T-helper 17 cell (primary cell): ENCODE results near the gene CORO2B. TPM values are rescaled to one million over a fixed set of nuclear protein-coding genes. Genes with fewer than 3 reads are reported as not detected.

Experiments used
- ATAC-seq: fragments of 150-1000 bp; cut with Tn5 transposase; 2 replicates; pipeline ENCODE4 v1.10.0; 2021; ENCODE audit warnings: mild to moderate bottlenecking, moderate library complexity
- DNase-seq, 3 donors: peaks; one replicate each; pipeline versions ENCODE4 v3.0.0 to v3.0.0-alpha.2; 2020 to 2021
- H3K9me3 ChIP-seq: one replicate; pipeline ENCODE4 v1.7.0; 2013; ENCODE audit warnings: low read length, mild to moderate bottlenecking; ENCODE audit not compliant: control insufficient read depth, poor library complexity, severe bottlenecking
- H3K27ac Mint-ChIP-seq: one replicate; pipeline ENCODE4 v1.8.0; 2022; ENCODE audit warnings: mild to moderate bottlenecking, moderate library complexity, mixed read lengths
- H3K27me3 Mint-ChIP-seq: one replicate; pipeline ENCODE4 v1.8.0; 2022; ENCODE audit warnings: mixed read lengths
- H3K36me3 Mint-ChIP-seq: one replicate; pipeline ENCODE4 v1.8.0; 2022; ENCODE audit warnings: low read depth, mixed read lengths
- H3K4me1 Mint-ChIP-seq: one replicate; pipeline ENCODE4 v1.8.0; 2022; ENCODE audit warnings: mild to moderate bottlenecking, mixed read lengths
- H3K4me3 Mint-ChIP-seq: one replicate; pipeline ENCODE4 v1.8.0; 2022; ENCODE audit warnings: mild to moderate bottlenecking, moderate library complexity, mixed read lengths
- total RNA-seq, 4 donors: library from RNA in 2 of 4; stranded (reverse) in 2 of 4; gene quantifications; one replicate each; pipeline ENCODE4 v1.2.3 and lab custom pipeline; 2022 to 2026

The CORO2B gene
- total RNA-seq, 2 donors from 2014 or later, result not detected

- H3K9me3 ChIP-seq, result no peaks in the 10 kb centered on the region
- Mint-ChIP-seq H3K27ac (no peak overlapping the region), H3K4me1 (peaks cover 3% of the 10 kb centered on the region), H3K27me3 (peaks cover 61% of the 10 kb centered on the region), H3K36me3 (peaks cover 2% of the 10 kb centered on the region), H3K4me3 (no peak overlapping the region)
- ATAC-seq (no peak), DNase-seq (no peak)
Measured at GRCh38 chr15:68616397-68616796, 37.6 kb downstream of the CORO2B start.

- DNase-seq (no peak), ATAC-seq (no peak)
- peaks cover 60% of the 10 kb centered on the region for H3K27me3 Mint-ChIP-seq
- H3K4me3 Mint-ChIP-seq, result no peak overlapping the region
- H3K9me3 ChIP-seq, result no peaks in the 10 kb centered on the region
- H3K4me1 Mint-ChIP-seq, result peaks cover 4% of the 10 kb centered on the region
- peaks cover 2% of the 10 kb centered on the region for H3K36me3 Mint-ChIP-seq
- no peak overlapping the region for H3K27ac Mint-ChIP-seq
Measured at GRCh38 chr15:68617001-68617400, 38.2 kb downstream of the CORO2B start.

GRCh38 chr15:68617777-68618176 lies 39.0 kb downstream of the CORO2B start:
- DNase-seq (no peak), ATAC-seq (no peak)
- no peak overlapping the region for H3K27ac Mint-ChIP-seq
- H3K4me1 Mint-ChIP-seq, result peaks cover 4% of the 10 kb centered on the region
- no peak overlapping the region for H3K4me3 Mint-ChIP-seq
- H3K9me3 ChIP-seq, result no peaks in the 10 kb centered on the region
- H3K27me3 Mint-ChIP-seq, result peaks cover 60% of the 10 kb centered on the region
- H3K36me3 Mint-ChIP-seq, result peaks cover 2% of the 10 kb centered on the region

- H3K4me1 Mint-ChIP-seq, result peaks cover 4% of the 10 kb centered on the region
- H3K36me3 Mint-ChIP-seq, result peaks cover 2% of the 10 kb centered on the region
- no peak overlapping the region for H3K27ac Mint-ChIP-seq
- DNase-seq (no peak), ATAC-seq (no peak)
- no peaks in the 10 kb centered on the region for H3K9me3 ChIP-seq
- H3K27me3 Mint-ChIP-seq, result peaks cover 60% of the 10 kb centered on the region
- H3K4me3 Mint-ChIP-seq, result no peak overlapping the region
Measured at GRCh38 chr15:68618394-68618793, 39.6 kb downstream of the CORO2B start.

GRCh38 chr15:68618908-68619698 lies 40.3 kb downstream of the CORO2B start:
- DNase-seq (no peak), ATAC-seq (no peak)
- peaks cover 57% of the 10 kb centered on the region for H3K27me3 Mint-ChIP-seq
- H3K9me3 ChIP-seq, result no peaks in the 10 kb centered on the region
- H3K27ac Mint-ChIP-seq, result no peak overlapping the region
- no peak overlapping the region for H3K4me3 Mint-ChIP-seq
- peaks cover 2% of the 10 kb centered on the region for H3K36me3 Mint-ChIP-seq
- peaks cover 4% of the 10 kb centered on the region for H3K4me1 Mint-ChIP-seq

GRCh38 chr15:68620721-68621527 lies 42.1 kb downstream of the CORO2B start:
- H3K27ac Mint-ChIP-seq, result no peak overlapping the region
- no peak for DNase-seq
- peaks cover 2% of the 10 kb centered on the region for H3K36me3 Mint-ChIP-seq
- no peaks in the 10 kb centered on the region for H3K9me3 ChIP-seq
- H3K4me1 Mint-ChIP-seq, result peaks cover 4% of the 10 kb centered on the region
- H3K27me3 Mint-ChIP-seq, result peaks cover 59% of the 10 kb centered on the region
- ATAC-seq, result no peak
- H3K4me3 Mint-ChIP-seq, result no peak overlapping the region

- no peaks in the 10 kb centered on the region for H3K9me3 ChIP-seq
- Mint-ChIP-seq H3K27ac (no peak overlapping the region), H3K36me3 (peaks cover 2% of the 10 kb centered on the region), H3K27me3 (peaks cover 62% of the 10 kb centered on the region), H3K4me3 (no peak overlapping the region), H3K4me1 (peaks cover 4% of the 10 kb centered on the region)
- DNase-seq, result no peak
- ATAC-seq, result no peak
Measured at GRCh38 chr15:68621535-68621934, 42.7 kb downstream of the CORO2B start.

GRCh38 chr15:68623301-68623892 lies 44.6 kb downstream of the CORO2B start:
- Mint-ChIP-seq H3K27me3 (peaks cover 63% of the 10 kb centered on the region), H3K27ac (no peak overlapping the region), H3K4me1 (peaks cover 4% of the 10 kb centered on the region), H3K4me3 (no peak overlapping the region), H3K36me3 (peaks cover 2% of the 10 kb centered on the region)
- DNase-seq, result no peak
- no peak for ATAC-seq
- H3K9me3 ChIP-seq, result no peaks in the 10 kb centered on the region

GRCh38 chr15:68625853-68626252 lies 47.1 kb downstream of the CORO2B start:
- Mint-ChIP-seq H3K4me1 (peaks cover 4% of the 10 kb centered on the region), H3K27me3 (peaks cover 69% of the 10 kb centered on the region), H3K27ac (no peak overlapping the region), H3K36me3 (peaks cover 2% of the 10 kb centered on the region), H3K4me3 (no peak overlapping the region)
- no peak for ATAC-seq
- no peaks in the 10 kb centered on the region for H3K9me3 ChIP-seq
- no peak for DNase-seq

- peaks cover 67% of the 10 kb centered on the region for H3K27me3 Mint-ChIP-seq
- DNase-seq (no peak), ATAC-seq (no peak)
- no peak overlapping the region for H3K27ac Mint-ChIP-seq
- no peaks in the 10 kb centered on the region for H3K9me3 ChIP-seq
- no peak overlapping the region for H3K4me3 Mint-ChIP-seq
- peaks cover 2% of the 10 kb centered on the region for H3K4me1 Mint-ChIP-seq
- peaks cover 2% of the 10 kb centered on the region for H3K36me3 Mint-ChIP-seq
Measured at GRCh38 chr15:68626283-68626682, 47.5 kb downstream of the CORO2B start.

GRCh38 chr15:68626739-68627138 lies 47.9 kb downstream of the CORO2B start:
- peaks cover 67% of the 10 kb centered on the region for H3K27me3 Mint-ChIP-seq
- ATAC-seq (no peak), DNase-seq (no peak)
- H3K4me1 Mint-ChIP-seq, result no peaks in the 10 kb centered on the region
- H3K4me3 Mint-ChIP-seq, result no peak overlapping the region
- no peak overlapping the region for H3K27ac Mint-ChIP-seq
- H3K9me3 ChIP-seq, result no peaks in the 10 kb centered on the region
- H3K36me3 Mint-ChIP-seq, result peaks cover 2% of the 10 kb centered on the region

- H3K27me3 Mint-ChIP-seq, result peaks cover 59% of the 10 kb centered on the region
- H3K4me1 Mint-ChIP-seq, result no peaks in the 10 kb centered on the region
- DNase-seq (no peak), ATAC-seq (no peak)
- H3K9me3 ChIP-seq, result no peaks in the 10 kb centered on the region
- peaks cover 2% of the 10 kb centered on the region for H3K36me3 Mint-ChIP-seq
- H3K4me3 Mint-ChIP-seq, result no peak overlapping the region
- H3K27ac Mint-ChIP-seq, result no peak overlapping the region
Measured at GRCh38 chr15:68627476-68627875, 48.7 kb downstream of the CORO2B start.

- no peak overlapping the region for H3K27ac Mint-ChIP-seq
- H3K4me1 Mint-ChIP-seq, result no peaks in the 10 kb centered on the region
- H3K9me3 ChIP-seq, result no peaks in the 10 kb centered on the region
- no peak for DNase-seq
- ATAC-seq, result no peak
- no peak overlapping the region for H3K4me3 Mint-ChIP-seq
- H3K27me3 Mint-ChIP-seq, result peaks cover 57% of the 10 kb centered on the region
- H3K36me3 Mint-ChIP-seq, result peaks cover 2% of the 10 kb centered on the region
Measured at GRCh38 chr15:68627995-68628394, 49.2 kb downstream of the CORO2B start.
